GM18511 (cell line): ENCODE results near the gene MARCO.

Experiments used
- ATAC-seq: cut with Tn5 transposase; IDR thresholded peaks from one replicate; pipeline ENCODE4 v1.9.1; 2021; ENCODE audit warnings: mild to moderate bottlenecking, moderate library complexity; ENCODE audit not compliant: unreplicated experiment

The MARCO gene, protein sequence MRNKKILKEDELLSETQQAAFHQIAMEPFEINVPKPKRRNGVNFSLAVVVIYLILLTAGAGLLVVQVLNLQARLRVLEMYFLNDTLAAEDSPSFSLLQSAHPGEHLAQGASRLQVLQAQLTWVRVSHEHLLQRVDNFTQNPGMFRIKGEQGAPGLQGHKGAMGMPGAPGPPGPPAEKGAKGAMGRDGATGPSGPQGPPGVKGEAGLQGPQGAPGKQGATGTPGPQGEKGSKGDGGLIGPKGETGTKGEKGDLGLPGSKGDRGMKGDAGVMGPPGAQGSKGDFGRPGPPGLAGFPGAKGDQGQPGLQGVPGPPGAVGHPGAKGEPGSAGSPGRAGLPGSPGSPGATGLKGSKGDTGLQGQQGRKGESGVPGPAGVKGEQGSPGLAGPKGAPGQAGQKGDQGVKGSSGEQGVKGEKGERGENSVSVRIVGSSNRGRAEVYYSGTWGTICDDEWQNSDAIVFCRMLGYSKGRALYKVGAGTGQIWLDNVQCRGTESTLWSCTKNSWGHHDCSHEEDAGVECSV

DNA sequence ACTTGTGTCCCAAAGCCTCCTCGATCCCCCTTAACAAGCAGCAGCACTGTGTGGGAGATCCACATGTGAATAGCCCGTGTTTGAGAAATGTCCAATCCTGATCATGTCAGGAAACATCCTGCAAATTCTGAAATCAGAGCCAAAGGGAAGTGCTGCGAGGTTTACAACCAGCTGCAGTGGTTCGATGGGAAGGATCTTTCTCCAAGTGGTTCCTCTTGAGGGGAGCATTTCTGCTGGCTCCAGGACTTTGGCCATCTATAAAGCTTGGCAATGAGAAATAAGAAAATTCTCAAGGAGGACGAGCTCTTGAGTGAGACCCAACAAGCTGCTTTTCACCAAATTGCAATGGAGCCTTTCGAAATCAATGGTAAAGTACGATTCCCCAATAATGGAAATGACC is at the start of gene MARCO:
Gene MARCO (plus strand): TSS at position 164 of the 400 bp plus-strand sequence. CDS start 107 bp downstream, at position 271.
- no peak for ATAC-seq

DNA sequence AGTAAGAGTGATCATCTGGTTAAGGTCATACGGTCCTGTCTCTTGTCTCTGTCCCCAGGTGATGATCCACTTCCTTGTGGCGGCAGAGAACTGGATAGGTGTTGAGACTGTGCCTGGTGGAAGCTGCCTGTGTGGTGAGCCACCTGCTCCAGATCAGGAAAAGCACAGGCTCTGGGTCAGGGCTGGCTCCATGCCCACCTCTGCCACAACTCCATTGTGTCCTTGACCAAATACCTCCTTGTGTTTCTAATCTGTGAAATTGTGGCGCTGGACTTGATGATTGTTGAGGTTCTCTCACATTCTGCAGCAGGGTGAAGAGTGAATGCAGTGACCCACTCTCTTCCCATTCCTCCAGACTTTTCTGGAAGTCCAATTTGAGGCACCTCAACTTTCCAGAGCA is 48.9 kb upstream of the MARCO start:
- ATAC-seq, result no peak

DNA sequence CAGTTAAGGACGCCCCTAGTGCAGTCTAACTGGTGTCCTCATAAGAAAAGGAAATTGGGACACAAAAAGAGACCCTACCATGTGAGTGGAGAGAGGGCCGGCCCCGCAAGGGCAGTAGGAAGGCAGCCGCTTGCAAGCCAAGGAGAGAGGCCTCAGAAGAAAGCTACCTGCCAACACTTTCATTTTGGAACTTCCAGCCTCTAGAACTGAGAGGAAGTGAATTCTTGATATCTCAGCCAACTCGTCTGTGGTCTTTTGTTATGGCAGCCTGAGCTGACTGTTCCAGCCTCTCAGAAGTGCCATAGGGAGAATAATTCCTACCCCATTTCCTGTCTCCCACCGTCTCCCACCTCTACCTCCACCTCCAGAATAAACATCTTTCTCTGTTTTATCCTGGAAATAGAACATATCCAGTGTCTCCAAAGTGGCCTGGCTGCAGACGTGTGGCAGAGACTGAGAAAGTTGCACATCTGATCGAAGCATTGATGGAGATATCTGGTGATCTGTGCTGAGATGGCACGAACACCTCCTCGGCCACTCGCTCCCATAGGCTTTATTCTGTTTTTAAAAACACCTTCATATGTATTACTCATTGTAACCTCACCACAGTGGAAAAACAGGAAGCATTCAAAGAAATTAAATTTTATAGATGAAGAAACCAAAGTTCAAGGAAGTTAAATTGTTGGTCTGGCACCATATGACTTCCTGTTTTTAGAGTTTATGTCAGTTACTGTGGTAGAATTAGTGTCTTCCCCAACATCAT is 39.5 kb upstream of the MARCO start:
- ATAC-seq, result no peak

DNA sequence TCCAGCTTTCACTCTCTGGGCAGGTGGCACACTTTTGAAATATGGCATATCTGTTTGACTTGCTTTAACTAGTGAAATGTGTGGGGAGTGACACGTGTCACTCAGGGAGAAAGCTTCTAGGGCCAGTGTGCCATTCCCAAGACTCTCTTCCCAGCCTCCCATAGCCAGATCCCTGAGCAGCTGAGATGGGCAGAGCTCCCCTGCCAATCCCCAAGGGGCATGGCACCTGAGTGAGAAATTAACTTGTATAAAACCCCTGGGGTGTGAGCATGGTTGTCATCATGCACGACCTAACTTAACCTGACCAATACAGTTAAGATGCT is 39.0 kb upstream of the MARCO start:
- no peak for ATAC-seq

DNA sequence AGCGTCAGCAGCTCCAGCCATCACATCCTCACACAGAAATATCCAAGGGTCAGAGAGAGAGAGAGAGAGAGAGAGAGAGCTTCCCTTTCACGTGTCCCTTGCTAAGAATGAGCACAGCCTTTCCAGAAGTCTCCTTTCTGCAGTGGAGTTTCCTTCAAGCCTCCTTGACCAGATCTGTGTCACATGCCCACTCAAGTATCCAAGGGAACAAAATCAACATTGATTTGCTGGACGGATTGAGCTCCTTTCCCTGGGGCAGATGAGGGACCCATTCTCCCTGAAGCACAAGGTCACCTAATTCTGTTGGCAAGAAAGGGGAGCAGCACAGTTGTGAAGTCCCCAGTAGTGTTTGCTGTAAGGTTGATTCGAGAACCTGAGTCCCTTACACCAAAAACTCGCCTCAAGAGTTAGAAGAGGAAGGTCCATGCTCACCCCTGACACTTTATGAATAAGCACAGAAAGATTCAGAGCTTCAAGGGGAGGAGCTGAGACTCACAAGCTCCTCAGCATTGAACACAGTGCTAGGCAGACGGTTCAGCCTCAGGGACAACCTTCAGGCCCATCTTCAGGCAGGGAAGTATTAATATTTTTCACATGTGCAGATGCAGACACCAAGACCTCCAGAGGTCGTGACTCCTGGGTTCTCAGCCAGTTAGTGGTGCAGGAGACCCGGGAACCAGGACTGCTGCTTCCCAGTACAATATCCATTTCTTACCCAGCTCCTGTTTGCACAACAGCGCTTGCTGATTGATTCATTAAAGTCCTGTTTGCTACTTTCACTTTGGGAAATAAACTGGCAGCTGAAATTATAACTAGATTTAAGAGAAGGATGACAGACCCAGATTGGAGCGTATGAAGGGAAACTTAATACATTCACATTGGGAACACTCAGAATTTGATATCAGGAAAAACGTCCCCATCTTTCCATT is 38.2 kb upstream of the MARCO start:
- no peak for ATAC-seq

DNA sequence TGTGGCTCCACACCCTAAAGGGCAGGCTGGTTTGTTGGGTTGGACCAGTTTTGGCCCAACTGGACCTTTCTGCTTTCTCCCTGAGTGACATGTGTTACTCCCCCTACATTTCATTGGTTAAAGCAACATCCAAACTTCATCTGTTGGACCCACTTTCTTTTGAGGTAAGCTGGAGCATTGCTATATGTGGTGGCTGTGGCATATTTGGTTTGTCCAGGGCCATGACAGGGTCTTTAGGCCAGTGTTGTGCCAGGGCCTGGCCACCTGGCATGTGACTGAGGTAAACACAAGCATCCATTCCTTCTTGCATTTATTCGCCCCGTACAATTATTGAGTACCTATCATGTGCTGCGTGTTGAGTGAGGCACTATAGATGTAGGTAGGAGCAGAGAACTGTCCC is 36.8 kb upstream of the MARCO start:
- ATAC-seq, result no peak

DNA sequence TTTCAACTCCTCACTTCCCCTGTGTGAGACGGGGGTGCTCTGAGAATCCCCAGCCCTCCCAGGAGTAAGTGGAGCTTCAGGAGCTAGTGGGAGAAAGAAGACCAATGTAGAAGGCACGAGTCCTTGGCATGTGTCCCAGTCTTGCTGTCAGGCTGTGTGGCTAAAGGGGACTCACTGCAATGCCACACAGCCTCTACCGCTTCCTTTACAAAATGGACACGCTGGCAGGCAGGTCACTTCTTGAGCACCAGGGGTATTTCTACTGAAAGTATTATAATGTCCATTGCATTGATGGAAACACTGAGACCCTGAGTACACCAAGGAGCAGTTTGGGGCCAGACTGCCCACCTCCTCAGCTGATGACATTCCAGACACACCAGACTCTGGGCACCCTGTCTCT is 35.8 kb upstream of the MARCO start:
- ATAC-seq, result no peak

DNA sequence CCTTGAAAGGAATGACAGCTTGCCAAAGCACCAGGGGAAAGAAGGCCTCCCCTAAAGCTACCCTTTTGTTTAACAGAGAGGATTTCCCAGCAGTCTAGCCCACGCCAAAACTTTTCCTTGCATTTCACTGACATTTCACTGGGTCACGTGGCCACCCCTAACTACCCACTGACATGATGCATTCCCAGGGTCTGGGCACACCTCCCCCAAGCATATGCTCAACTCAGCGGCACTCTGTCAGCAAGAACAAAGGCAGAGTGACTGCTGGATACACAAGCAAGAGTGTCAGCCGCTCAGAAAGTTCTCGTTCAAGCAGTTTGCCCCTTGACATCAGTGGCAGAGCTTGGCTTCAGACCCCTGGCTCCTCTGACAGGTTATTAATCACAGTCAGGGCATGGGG is 34.2 kb upstream of the MARCO start:
- ATAC-seq, result no peak

DNA sequence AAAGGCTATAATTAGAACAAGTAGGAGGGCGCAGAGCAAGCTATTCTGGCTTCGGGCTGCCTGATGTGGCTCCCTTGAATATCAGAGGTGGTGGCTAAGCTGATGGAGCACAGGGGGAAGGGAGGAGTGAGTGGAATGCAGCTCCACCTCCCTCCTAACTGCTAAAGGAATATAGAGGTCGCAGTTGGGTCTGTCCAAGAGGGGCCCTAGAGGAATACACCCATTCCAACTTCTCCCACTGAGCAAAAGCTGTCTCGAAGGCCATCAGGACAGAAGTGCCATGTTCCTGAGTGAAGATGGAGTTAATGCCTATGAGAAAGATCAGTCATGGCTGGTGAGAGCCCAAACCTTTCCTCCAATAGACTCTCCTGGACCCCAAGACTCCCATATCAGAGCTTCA is 32.8 kb upstream of the MARCO start:
- ATAC-seq, result no peak

DNA sequence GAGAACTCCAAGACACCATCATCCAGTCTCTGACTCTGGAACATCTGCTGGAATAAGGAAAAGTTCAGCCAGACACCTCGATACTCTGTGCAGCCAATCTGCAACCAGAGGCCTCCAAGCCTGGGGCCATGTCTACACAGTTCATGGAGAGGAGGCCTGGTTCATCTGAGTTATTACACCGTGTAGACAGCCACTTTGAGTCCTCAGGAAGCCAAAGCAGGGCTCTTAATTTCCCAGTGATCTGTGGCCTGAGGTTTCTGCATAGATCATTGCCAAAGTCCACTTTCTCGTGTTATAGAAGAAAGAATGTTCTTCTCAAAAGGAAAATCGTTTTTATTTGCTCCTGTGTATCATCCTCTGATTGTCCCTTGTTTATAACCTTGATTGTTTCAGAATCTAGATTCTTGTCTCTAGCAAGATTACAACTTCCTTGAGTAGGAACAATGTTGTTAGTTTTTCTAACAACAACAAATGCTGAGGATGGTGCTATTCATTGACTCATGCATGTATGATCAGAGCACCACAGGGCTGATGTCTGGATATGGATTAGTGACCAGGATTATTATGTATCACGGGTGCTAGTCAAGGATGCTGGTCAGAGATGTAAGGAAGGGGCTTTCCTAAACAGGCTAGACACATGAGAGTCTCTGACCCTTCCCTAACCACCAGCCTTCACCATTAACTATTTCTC is 30.7 kb upstream of the MARCO start:
- no peak for ATAC-seq

DNA sequence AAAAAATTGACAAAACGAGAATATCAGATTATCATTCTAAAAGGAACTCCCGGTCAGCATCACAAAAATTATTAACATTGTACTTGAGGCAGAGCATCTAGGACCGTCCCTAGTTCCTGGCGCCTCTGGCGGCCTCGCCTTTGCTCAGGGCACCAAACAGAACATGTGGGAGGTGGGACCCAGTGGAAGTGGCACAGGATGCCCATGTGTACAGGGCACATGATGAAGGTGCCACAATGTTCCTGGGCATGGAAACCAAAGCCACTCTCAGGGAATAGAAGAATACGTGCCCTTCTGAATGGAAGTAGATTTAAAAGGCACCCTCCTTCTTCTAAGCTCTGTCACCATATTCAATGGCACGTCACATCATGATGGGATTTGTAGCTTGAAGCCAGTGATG is 30.1 kb upstream of the MARCO start:
- no peak for ATAC-seq

DNA sequence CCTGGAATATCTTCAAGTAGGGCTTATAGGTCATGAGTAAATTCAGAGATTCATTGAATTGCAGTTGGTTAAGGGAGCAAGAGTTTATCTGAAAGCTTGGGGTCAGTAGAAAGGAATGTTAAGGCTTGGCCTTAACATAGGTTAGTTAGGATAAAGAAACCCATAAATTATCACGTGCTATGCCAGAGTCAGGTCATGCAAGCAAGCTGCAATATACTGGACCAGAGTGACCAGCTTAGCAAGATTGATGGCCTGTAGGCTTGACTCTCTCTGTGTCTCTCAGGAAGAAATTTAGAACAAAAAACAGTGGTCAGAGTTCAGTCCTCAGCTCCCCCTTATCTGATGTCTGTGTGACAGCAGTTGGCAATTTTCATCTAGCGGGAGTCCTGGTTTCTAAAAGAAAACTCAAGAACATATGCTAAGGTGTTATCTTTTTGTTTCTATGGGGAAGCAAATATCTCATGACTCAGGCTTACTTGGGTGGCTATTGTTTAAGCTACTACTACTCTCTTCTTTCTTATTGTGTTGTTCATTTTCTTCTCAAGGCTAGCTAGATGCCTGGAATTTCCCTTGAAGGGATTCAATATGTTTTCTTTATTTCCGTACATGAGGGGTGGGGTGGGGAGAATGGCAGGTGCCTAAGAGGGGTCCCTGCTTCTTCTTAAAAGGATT is 28.7 kb upstream of the MARCO start:
- ATAC-seq, result no peak

DNA sequence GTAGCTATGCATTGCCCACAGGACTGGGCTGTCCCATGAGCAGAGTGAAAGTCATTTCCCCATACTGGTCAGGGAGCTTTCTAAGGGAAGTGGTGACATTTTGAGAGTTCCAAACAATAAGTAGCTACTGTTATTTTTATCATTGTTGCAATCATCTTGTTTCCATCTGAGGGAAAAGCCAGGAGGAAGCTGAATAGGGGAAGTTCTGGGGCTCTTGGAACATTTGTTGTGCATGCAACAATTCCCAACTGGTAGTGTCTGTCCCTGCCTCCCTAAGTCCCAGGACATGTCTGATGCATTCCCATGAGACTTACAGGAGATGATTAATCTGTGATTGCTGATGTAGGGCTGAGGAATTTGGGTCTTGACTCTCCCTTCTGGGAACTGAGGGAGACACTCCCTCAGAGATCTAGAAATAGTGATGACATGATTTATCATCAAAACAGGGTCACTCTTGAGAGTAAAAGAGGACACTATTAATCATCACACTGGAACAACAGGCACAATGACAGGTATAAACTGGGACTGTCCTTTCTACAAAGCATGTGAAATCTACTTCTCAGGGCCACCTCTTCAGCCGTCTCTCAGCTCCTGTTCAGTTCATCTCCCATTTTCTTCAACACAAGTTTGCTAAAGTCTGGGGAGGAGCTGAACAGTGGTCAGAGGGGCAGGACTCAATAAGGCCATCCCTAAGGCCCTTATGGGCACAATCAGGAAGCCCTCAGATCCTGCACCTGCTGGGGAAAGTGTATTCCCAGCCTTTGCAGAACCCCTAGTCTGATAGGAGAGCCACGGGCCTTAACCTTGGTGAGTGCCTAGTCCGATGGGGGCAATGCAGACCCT is 28.0 kb upstream of the MARCO start:
- no peak for ATAC-seq

DNA sequence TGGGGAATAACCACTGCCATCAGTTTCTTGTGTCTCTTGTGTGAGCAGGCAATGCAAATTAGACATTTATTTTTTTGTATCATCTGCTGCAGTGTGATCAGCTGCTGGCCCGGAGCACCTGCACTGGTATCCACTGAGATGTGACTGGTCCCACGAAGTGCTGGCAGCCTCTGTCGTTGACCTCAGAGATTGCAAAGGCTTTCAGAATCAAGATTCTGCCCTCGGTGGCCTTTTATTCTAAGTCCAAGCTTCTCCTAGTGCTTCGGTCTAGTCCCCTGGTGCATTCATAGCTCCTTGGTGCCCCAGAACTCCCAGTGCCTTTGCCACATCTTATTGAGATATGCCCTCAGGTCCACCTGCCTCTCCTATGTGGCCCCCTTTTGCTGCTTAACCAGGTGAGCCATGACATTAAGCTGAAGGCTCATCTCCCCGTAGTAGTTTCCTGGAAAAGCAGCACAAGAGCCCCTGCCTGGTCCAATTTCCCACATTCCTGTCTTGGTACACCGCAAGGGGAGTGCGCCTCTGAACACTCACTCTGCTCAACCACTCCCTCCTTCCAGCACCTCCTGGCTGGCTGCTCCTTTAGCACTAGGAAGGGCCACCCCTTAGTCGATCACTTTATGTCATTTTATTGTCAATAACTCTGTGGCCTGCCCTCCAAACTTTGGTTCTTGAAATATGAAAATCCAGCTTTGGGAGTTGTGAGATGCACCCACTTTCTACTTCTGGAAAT is 27.1 kb upstream of the MARCO start:
- ATAC-seq, result no peak

DNA sequence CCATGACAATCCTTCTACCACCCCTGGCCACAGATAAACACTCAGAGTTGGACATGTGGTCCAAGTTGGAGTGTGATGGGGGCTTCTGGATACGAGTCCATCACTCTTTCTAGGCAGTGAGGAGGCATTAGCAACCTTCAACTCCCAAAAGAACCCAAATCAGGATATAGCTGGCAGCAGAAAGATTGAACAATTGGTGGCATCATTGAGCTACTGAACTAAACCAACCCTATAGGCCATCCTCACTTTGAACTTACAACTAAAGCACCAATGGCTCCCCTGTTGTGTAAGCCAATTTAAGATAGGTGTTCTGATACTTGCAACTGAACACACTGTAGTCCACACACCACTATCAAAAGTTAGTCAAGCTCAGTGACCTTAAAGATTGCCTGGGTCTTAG is 24.0 kb upstream of the MARCO start:
- no peak for ATAC-seq

DNA sequence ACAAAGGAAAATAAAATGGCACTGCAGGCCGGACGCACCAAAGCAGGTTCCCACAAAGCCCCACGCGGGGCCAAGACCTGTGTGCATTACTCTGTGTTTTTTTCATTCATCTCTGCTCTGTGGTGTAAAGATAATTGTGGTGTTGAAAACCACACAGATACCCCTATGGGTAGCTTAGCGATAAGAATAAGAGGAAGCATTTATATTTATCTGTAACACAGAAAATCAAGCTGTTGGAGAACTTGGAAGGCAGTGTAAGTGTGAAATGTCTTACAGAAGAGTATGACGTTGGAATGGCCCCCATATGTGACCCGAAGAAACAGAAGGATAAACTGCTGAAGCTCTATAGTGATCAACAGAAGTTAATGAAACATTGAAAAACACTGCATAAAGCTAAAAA is 20.3 kb upstream of the MARCO start:
- no peak for ATAC-seq

DNA sequence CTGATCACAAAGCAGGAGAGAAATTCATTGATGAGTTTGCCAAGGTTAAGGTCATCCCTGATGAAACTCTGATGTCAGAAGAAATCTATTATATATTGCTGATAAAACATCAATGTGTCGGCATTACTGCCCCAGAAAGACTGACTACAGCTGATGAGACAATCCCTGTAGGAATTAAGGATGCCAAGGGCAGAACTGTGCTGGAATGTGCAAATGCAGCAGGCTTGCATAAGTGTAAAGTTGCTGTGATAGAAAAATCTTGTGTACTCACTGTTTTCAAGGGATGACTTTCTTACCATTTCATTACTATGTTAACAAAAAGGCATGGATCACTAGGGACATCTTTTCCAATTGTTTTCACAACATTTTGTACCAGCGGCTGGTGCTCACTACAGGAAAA is 19.7 kb upstream of the MARCO start:
- ATAC-seq, result no peak

DNA sequence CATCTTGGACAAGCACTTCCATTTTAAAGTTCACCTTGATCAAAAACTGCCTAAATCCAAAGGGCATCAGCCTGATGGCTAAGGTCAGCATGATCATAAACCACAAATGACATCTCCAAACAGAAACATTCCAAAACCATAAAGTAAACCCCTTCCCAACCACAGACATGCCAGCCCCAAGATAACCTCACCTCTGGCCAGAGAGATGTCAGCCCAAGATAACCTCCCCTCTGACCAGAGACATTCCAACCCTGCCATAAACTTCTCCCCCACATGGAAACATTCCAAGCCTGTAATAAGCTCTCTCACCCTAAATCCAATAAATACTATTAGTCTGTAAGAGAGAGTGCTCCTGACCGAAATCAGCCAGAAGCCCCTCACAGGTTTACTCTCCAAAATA is 18.6 kb upstream of the MARCO start:
- no peak for ATAC-seq

DNA sequence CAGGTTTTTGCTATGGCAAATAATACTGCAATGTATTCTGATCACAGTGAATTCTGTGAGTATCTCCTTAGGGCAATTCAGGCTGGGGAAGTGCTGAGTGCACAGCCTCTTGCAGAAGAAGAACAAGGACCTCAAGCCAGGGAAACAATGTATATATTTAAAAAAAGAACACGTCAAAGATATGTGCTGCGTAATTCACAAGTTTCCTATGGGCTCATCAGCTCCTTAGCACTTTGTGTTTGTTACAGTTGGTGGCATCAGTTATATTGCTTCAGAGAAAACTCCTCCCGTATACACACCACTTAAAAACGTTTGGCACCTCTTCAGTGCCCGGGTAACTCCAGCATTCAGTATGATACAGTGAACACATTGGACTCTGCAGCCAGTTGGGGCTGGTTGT is 16.5 kb upstream of the MARCO start:
- ATAC-seq, result no peak
